ENCODE results near the gene NT5C. TPM values are rescaled to one million over a fixed set of nuclear protein-coding genes. Genes with fewer than 3 reads are reported as not detected.

NT5C gene
- polyA plus RNA-seq, 3 donors = 52.8 to 72.7 (median 69.7) TPM

Other genes starting within 250 kb of the NT5C start
- under 1 TPM; 0.53 to 0.83 (median 0.68) TPM for gene FADS6, start 238.1 kb downstream of the NT5C start, polyA plus RNA-seq (ENCODE audit: insufficient read length in 3 of 3)
- gene USH1G, start 208.5 kb downstream of the NT5C start, polyA plus RNA-seq (ENCODE audit: insufficient read length in 3 of 3) = 1 to 10 TPM in 2 of 3 donors, under 1 TPM in 1; 0.77 to 1.1 (median 1.1) TPM
- not detected for gene OTOP2, start 207.5 kb downstream of the NT5C start, polyA plus RNA-seq (ENCODE audit: insufficient read length in 3 of 3)
- gene OTOP3, start 195.8 kb downstream of the NT5C start, polyA plus RNA-seq (ENCODE audit: insufficient read length in 3 of 3) = not detected
- gene HID1, start 159.0 kb downstream of the NT5C start, polyA plus RNA-seq (ENCODE audit: insufficient read length in 3 of 3) = 10 to 100 TPM; 15.3 to 16.9 (median 16.6) TPM
- 10 to 100 TPM in 2 of 3 donors, 1 to 10 TPM in 1; 8.2 to 12.0 (median 12.0) TPM for gene CDR2L, start 144.1 kb downstream of the NT5C start, polyA plus RNA-seq (ENCODE audit: insufficient read length in 3 of 3)
- gene MRPL58, start 119.1 kb downstream of the NT5C start, polyA plus RNA-seq (ENCODE audit: insufficient read length in 3 of 3) = 10 to 100 TPM; 27.4 to 31.3 (median 29.5) TPM
- 100 to 1,000 TPM; 299 to 318 (median 307) TPM for gene ATP5PD, start 84.8 kb downstream of the NT5C start, polyA plus RNA-seq (ENCODE audit: insufficient read length in 3 of 3)
- gene KCTD2, start 84.5 kb downstream of the NT5C start, polyA plus RNA-seq (ENCODE audit: insufficient read length in 3 of 3) = 10 to 100 TPM; 31.0 to 33.9 (median 32.8) TPM
- 10 to 100 TPM; 27.4 to 42.7 (median 39.8) TPM for gene SLC16A5, start 43.8 kb downstream of the NT5C start, polyA plus RNA-seq (ENCODE audit: insufficient read length in 3 of 3)
- 10 to 100 TPM; 17.3 to 19.1 (median 18.9) TPM for gene ARMC7, start 21.8 kb downstream of the NT5C start, polyA plus RNA-seq (ENCODE audit: insufficient read length in 3 of 3)
- 100 to 1,000 TPM in 2 of 3 donors, 10 to 100 TPM in 1; 86.5 to 109 (median 103) TPM for gene JPT1, start 22.8 kb upstream of the NT5C start, polyA plus RNA-seq (ENCODE audit: insufficient read length in 3 of 3)
- gene SUMO2, start 51.2 kb upstream of the NT5C start, polyA plus RNA-seq (ENCODE audit: insufficient read length in 3 of 3) = 100 to 1,000 TPM; 651 to 676 (median 657) TPM
- gene NUP85, start 73.9 kb upstream of the NT5C start, polyA plus RNA-seq (ENCODE audit: insufficient read length in 3 of 3) = 10 to 100 TPM; 66.4 to 82.0 (median 78.2) TPM
- 10 to 100 TPM; 38.2 to 49.9 (median 47.9) TPM for gene GGA3, start 129.9 kb upstream of the NT5C start, polyA plus RNA-seq (ENCODE audit: insufficient read length in 3 of 3)
- 10 to 100 TPM; 72.9 to 80.1 (median 79.4) TPM for gene MRPS7, start 130.1 kb upstream of the NT5C start, polyA plus RNA-seq (ENCODE audit: insufficient read length in 3 of 3)
- gene MIF4GD, start 139.5 kb upstream of the NT5C start, polyA plus RNA-seq (ENCODE audit: insufficient read length in 3 of 3) = 10 to 100 TPM; 21.8 to 22.8 (median 22.3) TPM
- 10 to 100 TPM in 1 of 3 donors, 1 to 10 TPM in 2; 7.1 to 13.0 (median 8.4) TPM for gene SLC25A19, start 157.7 kb upstream of the NT5C start, polyA plus RNA-seq (ENCODE audit: insufficient read length in 3 of 3)

All from renal pelvis (tissue), 3 donors.